ENCODE measurements around the gene AGFG2. TPM values are rescaled to one million over a fixed set of nuclear protein-coding genes. Genes with fewer than 3 reads are reported as not detected.

The AGFG2 gene
- total RNA-seq, 2 donors from 2014 or later = 33.0 to 94.9 TPM

GRCh38 chr7:100611983-100612729 lies 73.2 kb downstream of the AGFG2 start, which contains the start of gene MOSPD3:
TSS of gene MOSPD3 (plus strand) at chr7:100612540. CDS start at chr7:100612792, 252 bp downstream.
- peaks cover 5% of the 10 kb centered on the region for H3K4me1 ChIP-seq (replicated peaks)
- no peaks in the 10 kb centered on the region for H3K9me3 ChIP-seq
- WGBS = 1% methylated on average over 61 of the region's 61 CpGs
- no peaks in the 10 kb centered on the region for H3K36me3 ChIP-seq
- no peaks in the 10 kb centered on the region for H3K27me3 ChIP-seq (replicated peaks; ENCODE audit: insufficient read depth)
- H3K27ac ChIP-seq = peak within 1 kb of the TSS; percentile 96 to 97
- peak; percentile 99 for DNase-seq (ENCODE audit: low spot score)
- peak within 1 kb of the TSS; percentile 63 to 69 for H3K4me3 ChIP-seq
- intact Hi-C loops (cut with DNase I) = loop anchor here (2.0 to 5.0 kb wide), 2 partner anchors 61 to 80 kb away; partner anchors contain the start of genes GIGYF1 and GNB2
- TF ChIP-seq CTCF (IDR thresholded peaks at IDR 0.05) (peak in 2 of 4 experiments; percentile 28 to 42), POLR2AphosphoS5 (IDR thresholded peaks at IDR 0.05) (peak; percentile 93), POLR2A (IDR thresholded peaks at IDR 0.05) (peak; percentile 72)

DNA sequence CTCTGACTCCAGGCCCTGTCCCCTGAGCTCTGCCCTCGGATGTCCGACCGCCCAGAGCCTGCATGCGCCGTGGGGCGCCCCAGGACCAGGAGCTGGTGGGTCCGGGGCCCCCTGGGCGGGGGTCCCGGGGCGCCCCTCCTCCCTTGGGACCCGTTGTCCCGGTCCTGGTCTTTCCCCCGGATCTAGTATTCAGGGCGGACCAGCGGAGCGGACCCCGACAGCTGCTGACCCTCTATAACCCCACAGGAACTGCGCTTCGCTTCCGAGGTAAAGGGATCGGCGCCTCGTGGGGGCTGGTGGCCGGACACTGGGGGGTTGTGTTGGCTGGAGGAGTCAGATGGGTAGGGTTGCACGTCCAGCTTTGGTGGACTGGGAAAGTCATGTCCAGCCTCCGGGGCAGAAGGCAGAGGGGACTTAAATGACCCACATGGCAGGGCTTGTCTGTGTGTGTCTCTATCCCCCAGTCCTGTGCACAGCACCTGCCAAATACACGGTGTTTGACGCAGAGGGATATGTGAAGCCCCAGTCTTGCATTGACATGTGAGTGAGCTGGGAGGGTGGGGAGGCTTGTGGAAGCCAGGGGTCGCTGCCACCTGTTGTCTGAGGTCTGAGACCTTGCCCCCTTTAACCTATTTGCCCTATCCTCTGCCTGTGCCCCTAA lies 73.9 kb downstream of the AGFG2 start:
- no peak for DNase-seq (ENCODE audit: low spot score)
- Histone ChIP-seq H3K9me3 (no peaks in the 10 kb centered on the region), H3K4me3 (peak overlapping the region; percentile 63 to 69), H3K4me1 (replicated peaks) (peaks cover 5% of the 10 kb centered on the region), H3K36me3 (no peaks in the 10 kb centered on the region), H3K27ac (peak overlapping the region; percentile 96 to 97), H3K27me3 (replicated peaks; ENCODE audit: insufficient read depth) (no peaks in the 10 kb centered on the region)
- TF ChIP-seq POLR2A (IDR thresholded peaks at IDR 0.05) = no peak
- TF ChIP-seq POLR2AphosphoS5 (IDR thresholded peaks at IDR 0.05) = no peak
- no peak for TF ChIP-seq CTCF (IDR thresholded peaks at IDR 0.05)
- WGBS = 2% methylated on average over 28 of the region's 29 CpGs
- intact Hi-C loops (cut with DNase I) = loop anchor here (2.0 to 5.0 kb wide), 2 partner anchors 60 to 79 kb away; partner anchors contain the start of genes GIGYF1 and GNB2

- H3K36me3 ChIP-seq = no peaks in the 10 kb centered on the region
- no peak for DNase-seq (ENCODE audit: low spot score)
- no peak overlapping the region for H3K27ac ChIP-seq
- intact Hi-C loops (cut with DNase I) = loop anchor here (2.0 to 5.0 kb wide), 2 partner anchors 59 to 79 kb away; partner anchors contain the start of genes GIGYF1 and GNB2
- no peaks in the 10 kb centered on the region for H3K9me3 ChIP-seq
- WGBS = 88% methylated on average over 13 of the region's 13 CpGs
- TF ChIP-seq CTCF (IDR thresholded peaks at IDR 0.05) (no peak), POLR2AphosphoS5 (IDR thresholded peaks at IDR 0.05) (no peak), POLR2A (IDR thresholded peaks at IDR 0.05) (no peak)
- H3K4me1 ChIP-seq (replicated peaks) = peaks cover 5% of the 10 kb centered on the region
- H3K4me3 ChIP-seq = peak overlapping the region in 1 of 2 donors; percentile 63
- no peaks in the 10 kb centered on the region for H3K27me3 ChIP-seq (replicated peaks; ENCODE audit: insufficient read depth)
Measured at GRCh38 chr7:100613412-100614175, 74.6 kb downstream of the AGFG2 start.

- H3K27me3 ChIP-seq (replicated peaks; ENCODE audit: insufficient read depth) = no peaks in the 10 kb centered on the region
- no peak for DNase-seq (ENCODE audit: low spot score)
- H3K36me3 ChIP-seq = no peaks in the 10 kb centered on the region
- H3K9me3 ChIP-seq = no peaks in the 10 kb centered on the region
- WGBS = 87% methylated on average over 6 of the region's 6 CpGs
- H3K4me3 ChIP-seq = no peak overlapping the region
- intact Hi-C loops (cut with DNase I) = loop anchor here (5.0 kb wide), 1 partner anchor 78 kb away; the partner anchor contains the start of gene GIGYF1
- TF ChIP-seq POLR2A (IDR thresholded peaks at IDR 0.05) (no peak), CTCF (IDR thresholded peaks at IDR 0.05) (no peak), POLR2AphosphoS5 (IDR thresholded peaks at IDR 0.05) (no peak)
- H3K4me1 ChIP-seq (replicated peaks) = peaks cover 5% of the 10 kb centered on the region
- H3K27ac ChIP-seq = no peak overlapping the region
Measured at GRCh38 chr7:100614308-100614861, 75.4 kb downstream of the AGFG2 start.

Small RNA genes lying within 50 kb of the gene (small RNA-seq; reads per million reads assigned to genes)
- gene RN7SL416P (0 to 0.09 reads per million in 2 donors), gene SAP25 (0 reads per million in 2 donors)

Other genes with a start within 250 kb of the AGFG2 start
- under 1 TPM in 1 of 2 donors, not detected in 1; 0.91 TPM for gene SPDYE3, start 231.5 kb upstream of the AGFG2 start, total RNA-seq
- 100 to 1,000 TPM in 1 of 2 donors, 10 to 100 TPM in 1; 72.4 to 120 TPM for gene PILRB, start 181.1 kb upstream of the AGFG2 start, total RNA-seq
- 10 to 100 TPM in 1 of 2 donors, 1 to 10 TPM in 1; 4.9 to 11.9 TPM for gene PILRA, start 165.7 kb upstream of the AGFG2 start, total RNA-seq
- gene ZCWPW1, start 110.5 kb upstream of the AGFG2 start, total RNA-seq = 10 to 100 TPM in 1 of 2 donors, 1 to 10 TPM in 1; 5.5 to 34.6 TPM
- gene MEPCE, start 109.4 kb upstream of the AGFG2 start, total RNA-seq = 10 to 100 TPM; 24.2 to 62.8 TPM
- 10 to 100 TPM; 44.1 to 60.5 TPM for gene PPP1R35, start 102.7 kb upstream of the AGFG2 start, total RNA-seq
- gene SPACDR, start 74.9 kb upstream of the AGFG2 start, total RNA-seq = 10 to 100 TPM in 1 of 2 donors, not detected in 1; 11.9 TPM
- 100 to 1,000 TPM in 1 of 2 donors, 10 to 100 TPM in 1; 77.6 to 152 TPM for gene TSC22D4, start 60.0 kb upstream of the AGFG2 start, total RNA-seq
- 10 to 100 TPM in 1 of 2 donors, under 1 TPM in 1; 0.73 to 16.9 TPM for gene NYAP1, start 55.3 kb upstream of the AGFG2 start, total RNA-seq
- gene SAP25, start 34.7 kb downstream of the AGFG2 start, total RNA-seq = 10 to 100 TPM in 1 of 2 donors, 1 to 10 TPM in 1; 2.5 to 19.5 TPM
- gene LRCH4, start 46.9 kb downstream of the AGFG2 start, total RNA-seq = 100 to 1,000 TPM in 1 of 2 donors, 10 to 100 TPM in 1; 66.8 to 202 TPM
- 1 to 10 TPM; 2.3 to 9.7 TPM for gene FBXO24, start 47.1 kb downstream of the AGFG2 start, total RNA-seq
- gene PCOLCE, start 63.2 kb downstream of the AGFG2 start, total RNA-seq = 10 to 100 TPM; 11.8 to 49.5 TPM
- 10 to 100 TPM; 20.1 to 36.1 TPM for gene MOSPD3, start 73.3 kb downstream of the AGFG2 start, total RNA-seq
- gene TFR2, start 102.3 kb downstream of the AGFG2 start, total RNA-seq = 1 to 10 TPM in 1 of 2 donors, under 1 TPM in 1; 0.59 to 2.3 TPM
- gene ACTL6B, start 117.2 kb downstream of the AGFG2 start, total RNA-seq = 1 to 10 TPM in 1 of 2 donors, not detected in 1; 2.4 TPM
- gene GNB2, start 134.5 kb downstream of the AGFG2 start, total RNA-seq = 100 to 1,000 TPM; 376 to 417 TPM
- 10 to 100 TPM; 37.0 to 82.2 TPM for gene GIGYF1, start 155.0 kb downstream of the AGFG2 start, total RNA-seq
- gene POP7, start 166.9 kb downstream of the AGFG2 start, total RNA-seq = 10 to 100 TPM; 41.4 to 45.2 TPM
- 1 to 10 TPM in 1 of 2 donors, not detected in 1; 1.6 TPM for gene EPO, start 181.3 kb downstream of the AGFG2 start, total RNA-seq
- gene ZAN, start 194.4 kb downstream of the AGFG2 start, total RNA-seq = under 1 TPM in 1 of 2 donors, not detected in 1; 0.17 TPM

Measured in prostate gland (tissue), 2 donors.